Left renal cortex interstitium (tissue), 4 donors: ENCODE measurements around the gene SIK3. TPM values are rescaled to one million over a fixed set of nuclear protein-coding genes. Genes with fewer than 3 reads are reported as not detected.
"Not testable (repeated sequence)": the region's sequence is repeated elsewhere in the genome, so short reads cannot be mapped to it uniquely, and the experiment has no call there.

ENCODE experiments used
- DNase-seq, 4 donors: peaks; one replicate each; pipeline ENCODE4 v3.0.0-alpha.2; 2013; ENCODE audit warnings: low read depth in 4 of 4, low spot score in 2 of 4, missing footprints in 1 of 4
- polyA plus RNA-seq, 4 donors: library from polyadenylated mRNA; unstranded; fragments of 120-200 nt; gene quantifications; one replicate each; pipeline ENCODE4 v1.2.1, GENCODE V29; 2013; ENCODE audit not compliant: insufficient read length in 4 of 4

SIK3 gene
- polyA plus RNA-seq, 4 donors: 26.1 to 50.9 (median 35.8) TPM

DNA sequence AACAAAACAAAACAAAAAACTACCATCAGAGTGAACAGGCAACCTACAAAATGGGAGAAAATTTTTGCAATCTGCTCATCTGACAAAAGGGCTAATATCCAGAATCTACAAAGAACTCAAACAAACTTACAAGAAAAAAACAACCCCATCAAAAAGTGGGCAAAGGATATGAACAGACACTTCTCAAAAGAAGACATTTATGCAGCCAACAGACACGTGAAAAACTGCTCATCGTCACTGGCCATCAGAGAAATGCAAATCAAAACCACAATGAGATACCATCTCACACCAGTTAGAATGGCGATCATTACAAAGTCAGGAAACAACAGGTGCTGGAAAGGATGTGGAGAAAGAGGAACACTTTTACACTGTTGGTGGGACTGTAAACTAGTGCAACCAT lies 14.3 kb upstream of the SIK3 start:
- DNase-seq: not testable (repeated sequence)

DNA sequence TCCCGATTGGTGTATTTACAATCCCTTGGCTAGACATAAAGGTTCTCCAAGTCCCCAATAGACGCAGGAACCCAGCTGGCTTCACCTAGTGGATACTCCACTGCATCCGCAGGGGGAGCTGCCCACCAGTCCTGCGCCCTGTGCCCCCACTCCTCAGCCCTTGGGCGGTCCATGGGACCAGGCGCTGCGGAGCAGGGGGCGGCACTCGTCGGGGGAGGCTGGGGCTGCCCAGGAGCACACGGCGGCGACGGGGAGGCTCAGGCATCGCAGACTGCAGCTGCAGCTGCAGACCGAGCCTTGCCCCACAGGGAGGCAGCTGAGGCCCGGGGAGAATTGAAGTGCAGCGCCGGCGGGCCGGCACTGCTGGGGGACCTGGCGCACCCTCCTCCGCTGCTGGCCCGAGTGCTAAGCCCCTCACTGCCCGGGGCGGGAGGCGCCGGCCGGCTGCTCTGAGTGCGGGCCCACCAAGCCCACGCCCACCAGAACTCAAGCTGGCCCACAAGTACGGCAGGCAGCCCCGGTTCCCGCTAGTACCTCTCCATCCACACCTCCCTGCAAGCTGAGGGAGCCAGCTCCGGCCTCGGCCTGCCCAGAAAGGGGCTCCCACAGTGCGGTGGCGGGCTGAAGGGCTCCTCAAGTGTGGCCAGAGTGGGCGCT lies 12.2 kb upstream of the SIK3 start:
- DNase-seq: no peak

DNA sequence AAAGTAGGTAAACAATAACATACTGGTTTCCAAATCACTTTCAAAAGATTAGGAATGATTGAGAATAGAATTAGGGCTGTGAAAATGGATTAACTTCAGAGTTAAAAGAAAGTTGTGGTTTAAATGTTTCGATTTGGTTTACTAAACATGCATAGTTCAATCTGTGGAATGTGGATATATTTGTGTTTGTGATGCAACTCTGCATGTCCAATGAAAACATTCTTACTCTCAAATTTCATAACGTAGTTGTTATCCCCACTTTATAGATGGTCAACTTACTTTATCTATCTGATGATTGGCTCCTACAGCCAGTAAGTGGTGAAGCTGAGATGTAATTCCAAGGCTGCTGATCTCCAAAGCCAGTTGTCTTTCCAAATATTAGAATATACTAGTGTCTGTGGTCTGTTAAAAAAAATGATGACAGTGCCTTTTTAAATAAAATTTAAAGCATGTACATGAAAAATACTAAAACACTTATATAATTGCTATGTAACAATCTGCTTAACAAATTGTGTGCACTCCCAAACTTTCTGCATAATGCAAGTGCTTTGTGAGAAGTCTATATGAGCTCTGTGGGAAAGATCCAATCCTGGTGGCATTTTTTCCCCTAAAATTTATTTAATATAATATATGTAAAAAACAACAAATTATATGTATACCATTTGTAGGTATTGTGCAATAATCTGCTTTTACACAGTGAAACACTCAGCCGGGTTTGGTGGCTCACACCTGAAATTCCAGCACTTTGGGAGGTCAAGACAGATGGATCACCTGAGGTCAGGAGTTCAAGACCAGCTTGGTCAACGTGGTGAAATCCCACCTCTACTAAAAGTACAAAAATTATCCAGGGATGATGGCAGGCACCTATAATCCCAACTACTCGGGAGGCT lies 9.7 kb upstream of the SIK3 start:
- no peak for DNase-seq

DNA sequence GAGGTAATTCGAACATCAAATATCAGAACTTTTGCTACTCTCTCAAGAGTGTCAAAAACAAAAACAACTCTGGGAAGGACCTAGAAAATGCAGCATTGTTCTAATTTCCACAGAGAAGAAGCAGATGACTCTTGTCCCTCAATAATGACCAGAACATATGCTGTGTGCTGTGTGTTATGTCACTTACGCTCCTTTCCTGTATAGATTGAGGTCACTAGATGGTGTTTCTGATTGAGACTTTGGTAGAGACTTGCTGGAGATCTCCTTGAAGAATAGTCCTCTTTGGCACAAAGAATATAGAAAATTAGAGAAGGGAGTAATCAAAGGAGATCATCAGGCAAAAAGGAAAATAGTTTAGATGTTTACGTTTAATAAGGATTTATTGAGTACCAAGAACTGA lies 2.3 kb upstream of the SIK3 start:
- no peak for DNase-seq

DNA sequence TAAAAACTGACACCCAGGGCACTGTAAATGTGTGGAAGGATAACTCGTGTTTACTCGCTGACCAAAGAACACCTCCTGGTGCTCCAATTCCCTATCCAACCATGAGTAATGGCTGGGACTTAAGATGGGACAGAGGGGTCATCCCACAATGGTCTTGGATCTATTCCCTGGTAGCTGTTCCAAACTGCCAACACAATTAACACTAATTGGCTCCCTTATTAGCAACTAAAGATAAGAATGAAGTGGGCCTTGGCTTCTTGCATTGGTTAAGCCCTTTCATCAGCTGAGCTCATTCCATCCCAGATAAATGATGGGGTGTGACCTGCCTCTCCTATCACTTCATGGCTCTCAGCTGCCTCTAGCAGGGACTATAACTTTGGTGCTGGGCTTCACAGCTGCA lies 1.5 kb upstream of the SIK3 start:
- no peak for DNase-seq

DNA sequence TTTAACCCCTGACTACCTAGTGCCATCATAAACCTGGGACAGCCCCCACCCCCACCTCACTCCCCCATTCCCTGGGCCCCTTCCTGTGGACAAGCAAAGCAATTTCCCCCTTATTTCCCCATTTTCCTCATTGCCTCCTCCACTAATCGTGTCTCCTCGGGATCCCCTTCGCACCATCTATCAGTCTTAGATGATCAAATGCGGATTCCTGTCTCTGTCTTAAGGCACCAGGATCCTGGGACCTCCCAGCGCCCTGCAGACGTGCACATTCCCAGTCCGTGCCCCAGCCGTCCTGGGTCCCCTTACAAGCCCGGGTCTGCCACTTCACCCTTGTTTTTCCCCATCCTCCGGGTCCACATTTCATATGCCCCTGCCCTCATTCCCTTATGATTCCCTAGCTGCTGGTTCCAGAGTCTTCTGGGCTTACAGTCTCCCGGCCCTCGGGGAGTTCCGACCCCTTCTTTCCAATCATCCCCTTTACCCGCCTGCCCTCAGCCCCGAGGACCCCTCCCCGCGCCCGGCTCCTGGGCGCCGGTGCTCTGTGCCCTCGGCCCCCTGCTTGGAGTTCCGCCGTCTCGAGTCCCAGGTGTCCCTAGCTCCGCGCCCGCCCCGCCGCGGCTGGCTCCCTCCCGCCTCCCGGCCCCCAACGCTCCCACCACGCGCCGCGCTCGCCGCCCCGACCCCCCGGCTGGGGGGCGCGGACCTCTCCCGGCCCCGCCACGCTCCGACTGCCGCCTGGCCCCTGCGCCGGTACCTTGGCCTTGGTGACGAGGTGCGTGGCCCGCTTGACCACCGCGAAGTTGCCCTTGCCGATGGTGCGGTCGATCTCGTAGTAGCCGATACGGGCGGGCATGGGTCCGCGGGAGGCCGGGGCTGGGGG lies 599 bp downstream of the SIK3 start:
- no peak for DNase-seq

DNA sequence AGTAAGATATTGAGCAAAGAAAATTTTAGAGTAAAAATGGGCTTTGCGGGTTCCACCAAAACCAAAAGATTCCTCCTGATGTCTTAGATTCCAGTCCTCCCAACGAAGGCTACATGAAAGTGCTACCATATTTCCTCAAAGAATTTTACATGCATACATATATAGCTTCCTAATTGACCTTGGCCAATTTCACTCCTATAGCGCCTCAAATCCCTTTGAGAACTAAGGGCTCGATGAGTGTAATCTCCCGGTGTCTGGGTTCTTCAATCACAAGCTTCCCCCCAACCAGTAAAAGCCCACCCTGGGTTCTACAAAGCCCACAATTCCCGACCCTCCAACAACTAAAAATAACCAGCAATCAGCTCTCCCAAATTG lies 1.2 kb downstream of the SIK3 start:
- no peak for DNase-seq

DNA sequence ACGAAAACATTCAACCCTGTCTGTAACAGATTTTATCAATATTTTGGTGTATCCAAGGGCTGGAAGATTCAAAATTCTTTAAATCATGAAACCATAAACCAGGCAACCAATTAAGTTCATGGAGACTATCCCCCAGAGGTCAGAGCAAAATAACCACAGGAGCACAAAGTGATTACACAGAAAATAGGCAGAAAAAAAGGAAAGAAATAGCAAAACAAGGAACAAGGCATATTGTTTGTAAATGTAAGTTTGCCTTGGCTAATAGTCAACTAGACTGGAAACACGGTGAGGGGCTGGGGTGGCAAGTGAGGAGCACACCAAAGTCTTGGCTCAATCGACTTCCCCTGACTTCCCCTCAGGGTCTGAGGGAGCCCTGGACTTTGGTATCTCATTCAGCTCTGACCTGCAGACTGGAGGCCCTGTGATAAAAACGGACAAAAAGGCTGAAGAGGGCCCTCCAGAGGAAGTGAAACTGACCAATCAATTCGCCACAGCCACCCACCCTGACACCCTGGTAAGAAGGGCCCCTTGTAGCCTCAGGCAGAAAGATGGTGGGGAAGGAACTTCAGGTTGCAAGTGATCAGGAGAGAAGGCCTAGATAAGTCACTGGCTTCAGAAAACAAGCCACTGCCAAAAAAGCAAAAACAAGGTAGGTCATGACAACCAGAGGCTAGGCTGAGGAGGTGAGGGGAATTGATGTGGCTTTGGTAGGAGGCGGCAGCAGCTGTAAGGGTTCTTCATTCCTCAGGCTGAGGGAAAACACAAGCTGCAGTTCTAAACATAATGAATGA lies 1.8 kb downstream of the SIK3 start:
- DNase-seq: no peak

DNA sequence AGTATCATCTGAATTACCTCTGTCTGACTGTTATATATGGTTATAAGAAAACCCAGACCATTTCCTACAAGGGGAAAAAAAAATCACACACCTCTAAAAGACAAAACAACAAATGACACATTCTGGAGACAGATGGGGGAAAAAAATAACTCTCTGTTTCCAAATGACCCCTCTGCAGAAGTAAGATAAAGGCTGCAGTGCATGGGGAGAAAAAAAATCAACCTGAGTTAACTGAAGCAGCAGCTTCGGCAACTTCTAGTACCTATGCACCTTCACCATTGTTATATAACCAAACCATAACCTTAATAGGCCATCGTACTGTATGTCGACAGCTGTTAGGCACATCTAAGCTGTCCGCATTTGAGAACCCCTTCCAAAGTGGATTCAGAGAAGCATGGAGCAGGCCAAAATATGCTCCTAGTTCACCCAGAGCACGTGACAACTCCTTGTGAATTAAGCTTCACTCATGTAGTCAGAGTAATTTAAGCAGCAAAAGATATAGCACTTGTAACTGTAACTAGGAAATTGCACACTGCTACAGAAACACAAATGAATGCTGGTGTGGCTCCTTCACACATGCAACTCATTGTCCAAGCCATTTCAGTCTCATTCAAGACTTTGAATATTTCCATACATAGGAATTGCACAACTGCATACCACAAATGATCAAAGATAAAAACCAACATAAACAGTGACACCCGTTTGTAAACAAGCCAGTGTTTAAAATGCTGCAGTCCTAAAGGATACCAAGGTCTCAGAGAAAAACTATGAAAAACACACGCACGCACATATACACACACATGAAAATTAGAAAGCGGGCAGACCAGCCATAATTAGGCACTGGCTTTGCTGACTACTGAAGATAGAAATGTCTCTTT lies 2.7 kb downstream of the SIK3 start:
- DNase-seq: no peak

DNA sequence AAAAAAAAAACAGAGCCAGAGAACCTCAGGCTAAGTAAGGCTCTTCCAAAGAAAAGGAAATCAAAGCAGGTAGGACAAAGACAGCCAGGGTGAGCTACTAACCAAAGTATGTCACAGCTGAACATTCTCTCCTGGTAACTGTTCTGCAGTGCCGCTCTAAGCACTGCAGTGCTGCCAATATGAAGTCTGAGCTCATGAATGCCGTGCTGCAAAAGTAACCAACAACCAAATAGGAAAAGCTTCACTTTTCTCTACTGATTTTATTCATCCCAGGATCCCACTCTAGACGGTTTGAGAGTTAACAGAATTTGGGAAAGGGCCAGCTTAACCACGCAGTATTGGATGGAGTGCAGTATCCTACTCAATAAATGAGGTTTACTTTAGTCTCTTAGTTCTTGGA lies 3.5 kb downstream of the SIK3 start:
- DNase-seq: no peak

DNA sequence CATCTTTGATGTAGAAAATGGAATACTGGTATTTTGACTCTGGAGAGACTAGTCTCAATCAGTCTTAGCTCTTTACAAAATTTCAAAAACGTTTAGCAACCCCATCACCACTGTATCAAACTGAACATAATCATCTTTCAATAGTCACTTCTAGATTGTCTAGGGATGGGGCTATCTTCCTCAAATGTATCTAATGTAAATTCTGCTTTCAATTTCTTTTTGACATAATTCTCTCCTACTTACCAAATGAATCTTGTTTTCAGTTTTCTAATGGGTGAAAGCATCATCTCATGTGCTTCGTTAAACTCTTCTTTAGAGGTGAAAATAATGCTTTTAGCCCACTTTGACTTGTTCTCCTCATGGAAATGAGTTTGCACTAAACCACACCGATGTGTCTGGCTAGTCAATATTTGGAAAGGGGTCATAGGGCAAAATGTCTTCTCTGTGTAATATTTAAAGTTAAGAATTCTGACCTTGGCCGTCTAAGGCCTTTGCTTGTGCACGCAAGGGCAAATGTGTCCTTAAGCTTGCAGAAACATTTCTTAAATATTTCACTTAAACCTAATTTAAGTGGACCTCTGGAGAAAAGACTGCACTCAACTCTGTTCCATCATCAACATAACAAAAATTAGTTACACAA lies 5.2 kb downstream of the SIK3 start:
- DNase-seq: no peak

DNA sequence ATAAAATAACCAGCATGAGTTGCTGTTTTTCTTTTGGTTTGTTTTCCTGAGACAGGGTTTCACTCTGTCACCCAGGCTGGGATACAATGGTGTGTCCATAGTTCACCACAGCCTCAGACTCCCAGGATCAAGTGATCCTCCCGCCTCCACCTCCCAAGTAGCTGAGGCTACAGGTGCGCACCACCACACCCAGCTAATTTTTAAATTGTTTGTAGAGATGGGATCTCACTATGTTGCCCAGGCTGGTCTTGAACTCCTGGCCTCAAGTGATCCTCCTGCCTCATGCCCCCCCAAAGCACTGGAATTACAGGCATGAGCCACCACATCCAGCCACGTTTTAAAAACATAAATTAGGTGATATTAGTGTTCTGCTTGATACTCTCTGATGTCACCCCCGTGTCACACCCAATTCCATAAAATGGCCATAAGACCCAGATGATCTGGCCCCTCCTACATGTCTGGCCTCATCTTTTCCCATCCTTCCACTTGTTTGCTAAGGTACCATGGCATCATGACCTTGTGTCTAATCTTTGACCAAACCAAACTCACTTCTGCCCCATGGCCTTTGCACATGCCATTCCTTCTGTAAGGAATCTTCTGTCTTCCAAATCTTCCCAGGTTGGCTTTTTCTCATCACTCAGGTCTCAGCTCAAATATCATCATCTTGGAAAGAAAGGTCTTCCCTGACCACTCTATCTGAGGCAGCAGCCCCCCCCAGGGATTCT lies 6.3 kb downstream of the SIK3 start:
- no peak for DNase-seq

DNA sequence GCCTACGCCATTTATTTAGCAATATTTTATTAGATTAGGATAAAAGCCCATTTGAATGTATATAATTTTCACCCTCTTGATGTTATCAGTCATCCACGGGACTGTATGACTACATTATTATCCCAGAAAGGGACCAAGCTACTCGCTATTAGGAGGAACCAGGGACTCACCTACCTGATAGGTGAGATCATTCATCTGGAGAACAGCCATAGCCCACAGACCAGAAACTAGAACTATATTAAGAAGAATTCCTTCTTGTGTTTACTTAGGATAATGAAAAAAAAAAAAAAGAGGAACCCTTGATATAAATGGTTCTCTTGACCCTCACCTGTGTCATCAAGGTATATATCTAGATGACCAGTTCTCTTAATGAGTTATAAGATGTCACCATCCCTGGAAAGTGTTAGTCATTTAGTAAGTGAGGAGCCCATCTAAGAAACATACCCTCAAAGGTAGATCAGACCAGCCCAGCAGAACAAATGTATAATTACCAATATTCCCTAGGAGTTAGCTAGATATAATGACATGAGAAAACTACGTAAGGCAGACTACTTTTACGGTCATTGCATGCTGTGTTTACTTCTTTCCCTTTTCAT lies 8.0 kb downstream of the SIK3 start:
- DNase-seq: no peak

DNA sequence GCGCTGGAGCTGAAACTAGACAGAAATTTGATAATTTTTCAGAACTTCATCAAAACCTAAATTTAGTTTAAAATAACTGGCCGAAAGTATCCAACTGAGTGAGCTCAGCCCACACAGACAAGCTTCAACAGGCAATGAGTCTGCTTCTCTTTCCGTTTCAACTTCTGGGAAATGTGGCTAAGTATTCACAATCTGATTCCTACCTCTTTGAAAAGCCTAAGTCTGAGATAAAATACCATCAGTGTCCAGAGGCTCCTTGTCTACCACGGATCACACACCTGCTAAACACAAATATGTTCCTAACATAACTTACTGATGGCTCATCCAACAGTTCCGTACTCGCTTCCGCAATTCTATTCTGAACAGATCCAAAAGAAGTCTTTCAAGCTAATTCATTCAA lies 8.5 kb downstream of the SIK3 start:
- DNase-seq: no peak

DNA sequence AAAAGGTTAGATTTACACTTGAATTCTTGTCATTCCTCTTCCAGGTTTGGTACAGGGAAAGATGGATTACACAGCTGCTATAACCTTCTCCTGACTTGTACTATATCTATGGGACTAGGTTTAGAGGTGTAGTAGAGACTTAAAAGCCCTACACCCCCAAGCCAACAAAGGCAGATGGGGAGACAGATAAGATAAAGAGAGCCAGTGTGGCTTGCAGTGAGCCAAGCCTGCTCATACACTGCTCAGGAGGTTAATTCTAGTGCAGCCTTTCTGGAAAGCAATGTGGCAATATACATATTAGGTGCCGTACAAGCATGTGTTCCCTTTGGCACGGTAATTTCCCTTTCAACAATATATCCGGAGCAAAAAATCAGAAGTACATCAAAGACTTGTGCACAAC lies 10.8 kb downstream of the SIK3 start:
- DNase-seq: no peak

DNA sequence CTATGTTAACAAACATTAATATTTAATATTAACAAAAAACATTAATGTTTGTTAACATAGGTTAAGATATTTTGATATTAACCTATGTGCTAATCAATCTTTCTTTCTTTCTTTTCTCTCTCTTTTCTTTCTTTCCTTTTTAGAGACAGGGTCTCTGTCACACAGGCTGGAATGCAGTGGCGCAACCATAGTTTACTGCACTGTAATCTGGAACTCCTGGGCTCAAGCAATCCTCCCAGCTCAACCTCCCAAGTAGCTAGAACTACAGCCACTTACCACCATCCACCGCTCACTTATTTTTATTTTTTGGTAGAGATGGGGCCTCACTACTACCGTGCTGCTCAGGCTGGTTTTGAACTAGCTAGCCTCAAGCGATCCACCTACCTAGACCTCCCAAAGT lies 13.2 kb downstream of the SIK3 start:
- DNase-seq: no peak

DNA sequence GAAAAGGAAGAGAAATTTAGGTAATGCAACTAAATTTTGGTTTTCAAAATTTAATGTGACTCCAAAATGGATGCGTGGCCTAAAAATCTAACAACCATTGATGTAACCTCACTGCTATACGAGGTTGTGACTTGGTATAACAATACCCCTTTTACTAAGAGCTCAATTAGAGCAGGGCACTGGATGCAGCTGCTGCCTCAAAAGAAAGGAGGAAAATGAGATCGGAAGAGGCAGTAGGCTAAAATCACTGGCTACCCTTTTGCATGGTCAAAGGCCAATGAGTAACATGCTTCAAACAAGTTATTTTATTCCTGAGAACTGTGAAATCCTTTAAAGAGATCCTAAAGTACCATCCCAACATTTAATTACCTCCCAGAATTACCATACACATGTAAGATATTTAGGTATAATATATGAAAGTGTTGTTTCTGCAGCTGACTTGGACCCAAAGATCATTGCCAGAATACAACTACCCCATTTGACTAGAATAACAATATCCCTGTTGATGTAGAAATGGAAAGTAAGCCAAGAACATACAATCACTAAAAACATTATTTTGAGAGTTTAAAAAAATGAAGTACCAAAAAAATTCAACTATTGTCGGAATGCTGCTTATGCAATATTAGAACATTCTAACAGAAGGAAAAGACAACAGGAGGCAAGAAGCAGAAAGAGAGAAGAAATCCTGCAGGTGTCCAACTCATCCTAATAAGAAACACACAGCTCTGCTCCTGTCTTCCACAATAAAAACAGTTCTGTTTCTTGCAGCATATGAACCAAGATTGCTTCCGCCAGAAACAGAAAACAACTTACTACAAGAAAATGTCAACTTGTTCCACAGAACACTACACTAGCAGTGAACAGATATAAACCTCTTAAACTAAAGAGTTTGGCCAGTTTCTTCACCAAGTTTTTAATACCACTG lies 15.0 kb downstream of the SIK3 start:
- no peak for DNase-seq
